Measurements from ENCODE around the gene PACSIN2. TPM values are rescaled to one million over a fixed set of nuclear protein-coding genes. Genes with fewer than 3 reads are reported as not detected.
"Not testable (repeated sequence)": the region's sequence is repeated elsewhere in the genome, so short reads cannot be mapped to it uniquely, and the experiment has no call there.

Gene PACSIN2
- total RNA-seq, 2 experiments from 2014 or later = 28.8 to 30.6 TPM

- POLR2A ChIA-PET = not testable (repeated sequence)
- CTCF ChIA-PET = interaction anchor here (0.6 to 0.7 kb wide), 2 partner anchors 24 to 335 kb away, joined by 3 to 6 read pairs; no protein-coding TSS in a partner anchor
Measured at GRCh38 chr22:42995654-42996053, 19.3 kb downstream of the PACSIN2 start.

GRCh38 chr22:42994917-42995562 is 19.9 kb downstream of the PACSIN2 start:
- CTCF ChIA-PET = interaction anchor here (0.6 kb wide), 1 partner anchor 23 kb away, joined by 3 read pairs; no protein-coding TSS in a partner anchor
- POLR2A ChIA-PET = no interaction called here

- ChIA-PET CTCF (interaction anchor here (1.4 kb wide), 1 partner anchor 40 kb away, joined by 3 read pairs; no protein-coding TSS in a partner anchor), POLR2A (no interaction called here)
Measured at GRCh38 chr22:42994276-42994916, 20.6 kb downstream of the PACSIN2 start.

GRCh38 chr22:42993651-42994275 is 21.2 kb downstream of the PACSIN2 start:
- POLR2A ChIA-PET = no interaction called here
- CTCF ChIA-PET = interaction anchor here (0.6 to 1.4 kb wide), 2 partner anchors 16 to 41 kb away, joined by 3 read pairs; no protein-coding TSS in a partner anchor

GRCh38 chr22:42992886-42993479 is 22.0 kb downstream of the PACSIN2 start:
- CTCF ChIA-PET = interaction anchor here (0.6 to 1.4 kb wide), 3 partner anchors 17 to 168 kb away, joined by 3 read pairs; no protein-coding TSS in a partner anchor

GRCh38 chr22:42992092-42992491 is 22.9 kb downstream of the PACSIN2 start:
- ChIA-PET POLR2A (no interaction called here), CTCF (no interaction called here)

More at GRCh38 chr22:42992886-42993479, 22.0 kb downstream of the PACSIN2 start:
- POLR2A ChIA-PET = no interaction called here

GRCh38 chr22:42991010-42991651 is 23.8 kb downstream of the PACSIN2 start:
- CTCF ChIA-PET = no interaction called here
- POLR2A ChIA-PET = no interaction called here

- CTCF ChIA-PET = no interaction called here
- POLR2A ChIA-PET = no interaction called here
Measured at GRCh38 chr22:42990131-42990838, 24.7 kb downstream of the PACSIN2 start.

GRCh38 chr22:42986115-42986514 is 28.8 kb downstream of the PACSIN2 start:
- ChIA-PET CTCF (no interaction called here), POLR2A (no interaction called here)

GRCh38 chr22:42985531-42985905 is 29.4 kb downstream of the PACSIN2 start:
- POLR2A ChIA-PET = no interaction called here
- CTCF ChIA-PET = no interaction called here

GRCh38 chr22:42984814-42985530 is 30.0 kb downstream of the PACSIN2 start:
- CTCF ChIA-PET = no interaction called here

GRCh38 chr22:42984397-42984796 is 30.6 kb downstream of the PACSIN2 start:
- POLR2A ChIA-PET = no interaction called here
- CTCF ChIA-PET = no interaction called here

More at GRCh38 chr22:42984814-42985530, 30.0 kb downstream of the PACSIN2 start:
- POLR2A ChIA-PET = no interaction called here

GRCh38 chr22:42983470-42983869 is 31.5 kb downstream of the PACSIN2 start:
- POLR2A ChIA-PET = no interaction called here
- CTCF ChIA-PET = interaction anchor here (0.6 to 0.7 kb wide), 2 partner anchors 13 to 116 kb away, joined by 3 read pairs; no protein-coding TSS in a partner anchor

- ChIA-PET CTCF (no interaction called here), POLR2A (no interaction called here)
Measured at GRCh38 chr22:42979606-42980005, 35.3 kb downstream of the PACSIN2 start.

- ChIA-PET POLR2A (no interaction called here), CTCF (no interaction called here)
Measured at GRCh38 chr22:42978453-42979103, 36.4 kb downstream of the PACSIN2 start.

GRCh38 chr22:42977569-42977968 is 37.4 kb downstream of the PACSIN2 start:
- ChIA-PET CTCF (no interaction called here), POLR2A (no interaction called here)

- CTCF ChIA-PET = no interaction called here
- POLR2A ChIA-PET = no interaction called here
Measured at GRCh38 chr22:42976217-42976933, 38.6 kb downstream of the PACSIN2 start.

- CTCF ChIA-PET = interaction anchor here (0.7 to 0.9 kb wide), 2 partner anchors 55 to 1816 kb away, joined by 3 to 5 read pairs; no protein-coding TSS in a partner anchor
Measured at GRCh38 chr22:42974223-42974622, 40.7 kb downstream of the PACSIN2 start.

More at GRCh38 chr22:42974223-42974622, 40.7 kb downstream of the PACSIN2 start:
- POLR2A ChIA-PET = no interaction called here

Measured in activated CD8-positive, alpha-beta memory T cell treated with anti-CD3 and anti-CD28 coated beads for 36 hours (primary cell).